ENCODE results near the gene ERICH6. TPM values are rescaled to one million over a fixed set of nuclear protein-coding genes. Genes with fewer than 3 reads are reported as not detected.

The ERICH6 gene
- total RNA-seq, 2 experiments from 2014 or later: not detected

DNA sequence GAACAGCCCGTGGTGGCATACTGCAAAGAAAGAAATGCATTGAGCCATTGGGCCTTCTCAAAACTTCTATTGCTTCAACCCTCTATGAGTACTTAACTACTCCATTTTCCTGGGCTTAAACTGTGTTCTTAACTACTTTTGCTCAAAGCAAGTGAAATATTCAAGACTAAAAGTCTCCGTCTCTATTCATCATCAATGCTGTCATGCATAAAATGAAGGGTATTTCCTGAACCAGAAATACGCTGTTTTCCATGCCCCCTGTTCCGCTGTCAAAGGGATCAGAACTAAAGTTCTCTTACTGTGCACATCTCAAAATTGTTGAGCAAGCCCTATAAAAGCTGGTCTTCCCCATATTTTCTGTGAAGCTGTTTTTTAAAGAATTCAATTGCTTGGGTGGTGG, 39.0 kb upstream of the ERICH6 start:
- ChIA-PET CTCF (interaction anchor here (0.7 to 1.0 kb wide), 2 partner anchors 21 kb away, joined by 3 to 4 read pairs; no protein-coding TSS in a partner anchor), POLR2A (interaction anchor here (1.4 to 3.0 kb wide), 3 partner anchors 11 to 22 kb away, joined by 4 to 18 read pairs (median 4); partner anchors contain the start of gene SIAH2)
- Mint-ChIP-seq H3K27me3 (no peaks in the 10 kb centered on the region), H3K4me1 (ENCODE audit: low read depth) (peaks cover 96% of the 10 kb centered on the region), H3K4me3 (no peak overlapping the region), H3K9me3 (no peaks in the 10 kb centered on the region), H3K27ac (peak overlapping the region; percentile 99), H3K36me3 (peaks cover 56% of the 10 kb centered on the region)
- DNase-seq: peak; percentile 6
- intact Hi-C loops (cut with micrococcal nuclease): no loop called here

- peak overlapping the region; percentile 99 for H3K27ac Mint-ChIP-seq
Measured at GRCh38 chr3:150742141-150742523, 38.4 kb upstream of the ERICH6 start.

DNA sequence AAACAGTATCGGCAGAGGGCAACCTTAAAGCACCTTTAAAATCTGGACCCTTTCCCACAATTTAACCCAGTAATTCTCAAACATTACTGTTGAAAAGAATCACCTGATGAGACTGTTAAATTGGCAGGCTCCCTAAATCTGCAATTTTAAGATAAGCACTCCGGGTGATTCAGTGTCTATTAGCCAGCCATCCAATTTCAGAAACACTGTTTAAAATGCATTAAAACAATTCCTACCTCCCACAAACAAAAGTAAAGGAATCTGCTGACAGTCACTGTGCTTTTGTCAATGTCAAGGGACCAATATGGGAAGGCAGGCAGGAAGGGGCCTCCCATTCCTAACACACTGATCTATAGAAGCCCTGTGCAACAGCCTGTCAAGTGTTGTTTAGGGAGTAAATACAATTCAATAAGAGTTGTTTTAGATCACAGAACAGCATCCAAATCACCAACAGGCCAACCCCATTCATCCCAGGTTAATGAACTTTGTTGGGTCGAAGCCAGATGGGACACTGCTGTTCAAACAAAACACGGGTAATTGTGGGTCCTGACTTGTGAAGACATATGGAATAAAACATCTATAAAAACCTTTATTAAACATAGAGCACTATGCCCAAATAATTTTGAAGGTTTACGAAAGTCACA, 37.9 kb upstream of the ERICH6 start:
- intact Hi-C loops (cut with micrococcal nuclease): no loop called here
- H3K27ac Mint-ChIP-seq: peak overlapping the region; percentile 99
- H3K4me1 Mint-ChIP-seq (ENCODE audit: low read depth): peaks cover 98% of the 10 kb centered on the region

More at GRCh38 chr3:150742141-150742523, 38.4 kb upstream of the ERICH6 start:
- no peak overlapping the region for H3K4me3 Mint-ChIP-seq
- H3K4me1 Mint-ChIP-seq (ENCODE audit: low read depth): peaks cover 98% of the 10 kb centered on the region
- peak; percentile 7 for DNase-seq
- no peaks in the 10 kb centered on the region for H3K9me3 Mint-ChIP-seq
- ChIA-PET POLR2A (interaction anchor here (1.4 to 3.0 kb wide), 3 partner anchors 11 to 23 kb away, joined by 4 to 18 read pairs (median 4); partner anchors contain the start of gene SIAH2), CTCF (interaction anchor here (1.0 kb wide), 1 partner anchor 21 kb away, joined by 3 read pairs; no protein-coding TSS in a partner anchor)
- H3K27me3 Mint-ChIP-seq: no peaks in the 10 kb centered on the region
- H3K36me3 Mint-ChIP-seq: peaks cover 52% of the 10 kb centered on the region
- intact Hi-C loops (cut with micrococcal nuclease): no loop called here

GRCh38 chr3:150740733-150741496, 37.2 kb upstream of the ERICH6 start:
- H3K36me3 Mint-ChIP-seq: peaks cover 42% of the 10 kb centered on the region
- intact Hi-C loops (cut with micrococcal nuclease): no loop called here
- peak; percentile 75 for DNase-seq
- peaks cover 99% of the 10 kb centered on the region for H3K4me1 Mint-ChIP-seq (ENCODE audit: low read depth)
- H3K9me3 Mint-ChIP-seq: no peaks in the 10 kb centered on the region
- ChIA-PET CTCF (interaction anchor here (0.9 to 1.3 kb wide), 2 partner anchors 19 to 20 kb away, joined by 3 to 6 read pairs; no protein-coding TSS in a partner anchor), POLR2A (interaction anchor here (1.9 to 2.2 kb wide), 2 partner anchors 19 to 23 kb away, joined by 13 to 35 read pairs; no protein-coding TSS in a partner anchor)
- H3K27me3 Mint-ChIP-seq: no peaks in the 10 kb centered on the region
- peak overlapping the region; percentile 5 for H3K4me3 Mint-ChIP-seq
- H3K27ac Mint-ChIP-seq: peak overlapping the region; percentile 99

More for the DNA sequence above, 37.9 kb upstream of the ERICH6 start:
- Mint-ChIP-seq H3K36me3 (peaks cover 48% of the 10 kb centered on the region), H3K27me3 (no peaks in the 10 kb centered on the region), H3K4me3 (no peak overlapping the region), H3K9me3 (no peaks in the 10 kb centered on the region)
- ChIA-PET CTCF (interaction anchor here (0.9 kb wide), 1 partner anchor 19 kb away, joined by 3 read pairs; no protein-coding TSS in a partner anchor), POLR2A (interaction anchor here (1.4 to 3.0 kb wide), 5 partner anchors 12 to 23 kb away, joined by 4 to 35 read pairs (median 13); partner anchors contain the start of gene SIAH2)
- DNase-seq: peak; percentile 4

DNA sequence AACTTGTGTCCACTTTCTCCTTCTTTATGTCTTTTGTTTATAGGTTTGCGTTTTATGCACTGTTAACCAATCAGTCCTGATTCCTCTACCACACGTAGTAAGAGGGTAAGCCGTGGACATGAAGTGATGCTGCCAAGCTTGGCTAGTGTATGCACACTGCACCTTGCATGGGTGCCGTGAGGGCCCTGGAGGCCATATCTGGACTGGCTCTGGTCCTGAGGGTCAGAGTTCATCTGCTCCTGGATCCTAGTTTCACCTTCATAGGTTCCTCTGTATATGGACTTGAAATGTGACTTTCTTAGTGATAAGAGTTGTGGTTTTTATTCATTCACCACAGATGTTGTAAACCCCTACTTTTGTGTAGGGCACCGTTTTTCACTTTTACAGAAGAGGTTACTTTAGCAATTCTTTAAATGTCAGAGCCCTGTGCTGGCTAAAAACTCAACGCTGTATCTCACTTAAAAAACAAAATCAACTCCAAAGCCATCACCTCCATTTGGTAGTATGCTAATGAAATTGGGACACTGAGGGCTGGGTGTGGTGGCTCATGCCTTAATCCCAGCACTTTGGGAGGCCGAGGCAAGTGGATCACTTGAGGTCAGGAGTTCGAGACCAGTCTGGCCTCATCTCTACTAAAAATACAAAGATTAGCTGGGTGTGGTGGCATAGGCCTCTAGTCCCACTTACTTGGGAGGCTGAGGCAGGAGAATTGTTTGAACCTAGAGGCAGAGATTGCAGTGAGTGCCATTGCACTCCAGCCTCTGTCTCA, 36.3 kb upstream of the ERICH6 start:
- ChIA-PET POLR2A (interaction anchor here (1.0 to 2.2 kb wide), 3 partner anchors 20 to 466 kb away, joined by 5 to 35 read pairs (median 13); no protein-coding TSS in a partner anchor), CTCF (interaction anchor here (1.3 kb wide), 1 partner anchor 18 kb away, joined by 6 read pairs; no protein-coding TSS in a partner anchor)
- H3K27me3 Mint-ChIP-seq: no peaks in the 10 kb centered on the region
- intact Hi-C loops (cut with micrococcal nuclease): loop anchor here (1.0 to 5.0 kb wide), 4 partner anchors 194 to 1517 kb away; partner anchors contain the start of genes EIF2A, SERP1 and TSC22D2
- DNase-seq: peak; percentile 53
- H3K27ac Mint-ChIP-seq: peak overlapping the region; percentile 99
- peaks cover 90% of the 10 kb centered on the region for H3K4me1 Mint-ChIP-seq (ENCODE audit: low read depth)
- peak overlapping the region; percentile 56 for H3K4me3 Mint-ChIP-seq
- no peaks in the 10 kb centered on the region for H3K9me3 Mint-ChIP-seq
- peaks cover 37% of the 10 kb centered on the region for H3K36me3 Mint-ChIP-seq

DNA sequence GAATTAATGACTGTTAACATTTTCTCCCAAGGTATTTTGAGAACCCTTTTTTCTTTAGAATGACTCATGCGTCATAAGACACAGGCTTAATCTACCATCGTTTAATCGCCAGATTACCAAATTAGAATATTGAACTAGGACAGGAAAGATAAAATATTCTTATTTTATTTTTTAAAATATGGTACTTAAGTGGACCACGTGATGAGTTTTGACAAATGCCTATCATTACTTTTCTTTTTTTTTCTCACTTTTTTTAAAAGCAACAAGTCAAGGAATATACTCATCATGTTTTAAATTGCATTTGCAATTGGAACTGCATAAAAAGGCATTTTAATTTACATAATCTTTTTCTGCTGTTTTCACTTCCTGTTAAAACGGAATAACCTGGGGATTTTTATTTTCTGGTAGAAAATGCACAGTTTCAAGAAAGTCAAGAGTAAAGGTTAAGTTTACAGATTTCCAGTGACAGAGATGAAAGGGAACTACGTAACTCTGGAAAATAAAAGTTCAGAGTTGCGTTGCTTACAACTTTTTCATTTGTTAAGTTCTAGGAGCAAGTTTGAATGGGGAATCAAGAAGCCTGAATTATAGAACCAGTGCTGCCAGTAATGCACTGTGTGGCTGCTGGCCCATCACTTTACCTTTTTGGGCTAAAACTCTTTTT, 35.6 kb upstream of the ERICH6 start:
- peaks cover 31% of the 10 kb centered on the region for H3K36me3 Mint-ChIP-seq
- DNase-seq: no peak
- peak overlapping the region; percentile 99 for H3K27ac Mint-ChIP-seq
- ChIA-PET POLR2A (interaction anchor here (1.0 to 2.2 kb wide), 4 partner anchors 21 to 467 kb away, joined by 5 to 35 read pairs (median 11); partner anchors contain the start of genes EIF2A and SERP1), CTCF (no interaction called here)
- H3K9me3 Mint-ChIP-seq: no peaks in the 10 kb centered on the region
- peak overlapping the region; percentile 56 for H3K4me3 Mint-ChIP-seq
- intact Hi-C loops (cut with micrococcal nuclease): loop anchor here (1.0 to 5.0 kb wide), 4 partner anchors 193 to 1518 kb away; partner anchors contain the start of genes EIF2A, SERP1 and TSC22D2
- H3K27me3 Mint-ChIP-seq: no peaks in the 10 kb centered on the region
- H3K4me1 Mint-ChIP-seq (ENCODE audit: low read depth): peaks cover 83% of the 10 kb centered on the region

DNA sequence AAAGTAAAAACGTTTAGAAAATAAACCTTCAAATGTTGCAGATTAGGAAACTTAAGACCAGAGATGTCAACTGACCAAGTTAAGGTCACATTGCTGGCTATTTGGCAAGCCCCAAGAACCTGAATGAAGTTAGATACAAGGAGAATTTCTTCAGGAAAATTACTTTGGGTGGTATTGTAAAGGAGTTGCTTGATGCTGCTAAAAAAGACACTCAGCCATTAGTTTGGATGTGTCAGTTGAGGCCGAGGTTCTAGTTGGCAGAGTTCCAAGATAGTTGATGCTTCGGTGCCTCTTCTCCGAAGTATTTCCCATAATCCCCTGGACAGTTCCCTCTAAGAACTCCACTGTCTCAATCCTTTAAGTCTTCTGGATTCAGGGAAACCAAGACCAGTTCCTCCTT, 35.0 kb upstream of the ERICH6 start:
- Mint-ChIP-seq H3K36me3 (peaks cover 27% of the 10 kb centered on the region), H3K9me3 (no peaks in the 10 kb centered on the region), H3K27ac (peak overlapping the region; percentile 99), H3K27me3 (no peaks in the 10 kb centered on the region), H3K4me1 (ENCODE audit: low read depth) (peaks cover 76% of the 10 kb centered on the region), H3K4me3 (peak overlapping the region; percentile 38)
- peak; percentile 7 for DNase-seq
- ChIA-PET POLR2A (interaction anchor here (0.9 to 1.8 kb wide), 11 partner anchors 9 to 464 kb away, joined by 3 to 140 read pairs (median 5); partner anchors contain the start of genes EIF2A, ERICH6, GPR171 and SERP1), CTCF (interaction anchor here (0.9 to 2.2 kb wide), 8 partner anchors 13 to 192 kb away, joined by 3 to 40 read pairs (median 6); partner anchors contain the start of genes EIF2A, ERICH6, SERP1 and SIAH2)
- intact Hi-C loops (cut with micrococcal nuclease): loop anchor here (1.0 to 5.0 kb wide), 10 partner anchors 13 to 1519 kb away; partner anchors contain the start of genes EIF2A, SERP1 and TSC22D2

GRCh38 chr3:150737874-150738679, 34.4 kb upstream of the ERICH6 start:
- intact Hi-C loops (cut with micrococcal nuclease): loop anchor here (1.0 to 5.0 kb wide), 9 partner anchors 13 to 1519 kb away; partner anchors contain the start of gene TSC22D2
- Mint-ChIP-seq H3K36me3 (peaks cover 22% of the 10 kb centered on the region), H3K27me3 (no peaks in the 10 kb centered on the region), H3K4me3 (peak overlapping the region; percentile 38), H3K9me3 (no peaks in the 10 kb centered on the region), H3K27ac (peak overlapping the region; percentile 99), H3K4me1 (ENCODE audit: low read depth) (peaks cover 73% of the 10 kb centered on the region)
- peak; percentile 79 for DNase-seq
- ChIA-PET POLR2A (interaction anchor here (0.6 to 1.8 kb wide), 14 partner anchors 9 to 464 kb away, joined by 3 to 140 read pairs (median 4); partner anchors contain the start of genes EIF2A, ERICH6, GPR171 and SERP1), CTCF (interaction anchor here (0.5 to 2.2 kb wide), 9 partner anchors 13 to 1030 kb away, joined by 3 to 40 read pairs (median 6); partner anchors contain the start of genes EIF2A, ERICH6, SERP1 and SIAH2)

GRCh38 chr3:150736903-150737832, 33.4 kb upstream of the ERICH6 start:
- intact Hi-C loops (cut with micrococcal nuclease): loop anchor here (5.0 kb wide), 2 partner anchors 570 to 1520 kb away; no protein-coding TSS in a partner anchor
- peak; percentile 21 for DNase-seq
- peak overlapping the region; percentile 99 for H3K27ac Mint-ChIP-seq
- H3K9me3 Mint-ChIP-seq: no peaks in the 10 kb centered on the region
- no peaks in the 10 kb centered on the region for H3K27me3 Mint-ChIP-seq
- H3K4me1 Mint-ChIP-seq (ENCODE audit: low read depth): peaks cover 64% of the 10 kb centered on the region
- peaks cover 15% of the 10 kb centered on the region for H3K36me3 Mint-ChIP-seq
- no peak overlapping the region for H3K4me3 Mint-ChIP-seq
- POLR2A ChIA-PET: interaction anchor here (0.8 to 1.8 kb wide), 11 partner anchors 10 to 465 kb away, joined by 3 to 140 read pairs (median 5); partner anchors contain the start of genes EIF2A, ERICH6, GPR171 and SERP1
- CTCF ChIA-PET: interaction anchor here (1.0 to 2.2 kb wide), 5 partner anchors 14 to 51 kb away, joined by 3 to 40 read pairs (median 7); partner anchors contain the start of gene SIAH2

Measured in activated CD4-positive, alpha-beta memory T cell treated with anti-CD3 and anti-CD28 coated beads for 36 hours (primary cell).